ENCODE measurements around the gene MAPK12.

The MAPK12 gene

GRCh38 chr22:50232481-50233151 lies 28.9 kb downstream of the MAPK12 start:
- no peak for DNase-seq (ENCODE audit: low spot score)

GRCh38 chr22:50229370-50229769 lies 32.1 kb downstream of the MAPK12 start:
- DNase-seq (ENCODE audit: low spot score): no peak

- no peak for DNase-seq (ENCODE audit: low spot score)
These were observed 33.1 kb downstream of the MAPK12 start for GRCh38 chr22:50228366-50228765.

GRCh38 chr22:50227579-50228215 lies 33.8 kb downstream of the MAPK12 start:
- peak; percentile 59 for DNase-seq (ENCODE audit: low spot score)

GRCh38 chr22:50226875-50227165 lies 34.7 kb downstream of the MAPK12 start:
- DNase-seq (ENCODE audit: low spot score): no peak

GRCh38 chr22:50226063-50226874 lies 35.2 kb downstream of the MAPK12 start:
- DNase-seq (ENCODE audit: low spot score): peak; percentile 60

GRCh38 chr22:50225200-50225969 lies 36.1 kb downstream of the MAPK12 start:
- peak; percentile 62 for DNase-seq (ENCODE audit: low spot score)

- DNase-seq (ENCODE audit: low spot score): no peak
These were observed 37.4 kb downstream of the MAPK12 start for GRCh38 chr22:50224071-50224470.

- peak; percentile 55 for DNase-seq (ENCODE audit: low spot score)
These were observed 39.0 kb downstream of the MAPK12 start for GRCh38 chr22:50222508-50222907.

- no peak for DNase-seq (ENCODE audit: low spot score)
These were observed 39.8 kb downstream of the MAPK12 start for GRCh38 chr22:50221410-50222300.

- DNase-seq (ENCODE audit: low spot score): no peak
These were observed 40.7 kb downstream of the MAPK12 start for GRCh38 chr22:50220603-50221409.

- no peak for DNase-seq (ENCODE audit: low spot score)
These were observed 41.5 kb downstream of the MAPK12 start for GRCh38 chr22:50219800-50220602.

- peak; percentile 85 for DNase-seq (ENCODE audit: low spot score)
These were observed 42.3 kb downstream of the MAPK12 start for GRCh38 chr22:50218996-50219727.

- no peak for DNase-seq (ENCODE audit: low spot score)
These were observed 43.1 kb downstream of the MAPK12 start for GRCh38 chr22:50218153-50218995.

- DNase-seq (ENCODE audit: low spot score): no peak
These were observed 43.8 kb downstream of the MAPK12 start for GRCh38 chr22:50217543-50218152.

GRCh38 chr22:50216684-50217520 lies 44.6 kb downstream of the MAPK12 start:
- DNase-seq (ENCODE audit: low spot score): no peak
